SKM-1 (cell line): ENCODE data around the gene MARCHF11.

Experiments used
- DNase-seq: peaks from one replicate; lab custom pipeline; 2025; ENCODE audit not compliant: unreplicated experiment; lab: John Stamatoyannopoulos, UW

Gene MARCHF11

DNA sequence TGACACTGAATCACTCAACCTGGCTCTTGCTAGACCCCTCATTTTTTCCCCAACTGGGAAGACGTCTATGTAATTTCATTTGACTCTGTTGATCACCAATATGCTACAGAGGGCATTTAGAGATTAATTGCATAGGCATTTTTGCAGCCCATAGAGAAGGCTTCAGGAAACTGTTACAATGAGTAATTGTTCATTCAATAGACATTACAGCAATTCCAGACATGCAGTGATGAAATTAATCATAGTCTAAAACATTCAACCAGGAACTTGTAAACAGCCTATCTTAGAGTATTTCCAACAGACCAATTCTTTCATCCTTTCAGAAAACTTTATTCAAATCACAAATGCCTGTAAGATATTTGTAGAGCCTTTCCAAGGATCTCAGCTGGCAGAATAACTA is 122.3 kb downstream of the MARCHF11 start:
- DNase-seq, result no peak

DNA sequence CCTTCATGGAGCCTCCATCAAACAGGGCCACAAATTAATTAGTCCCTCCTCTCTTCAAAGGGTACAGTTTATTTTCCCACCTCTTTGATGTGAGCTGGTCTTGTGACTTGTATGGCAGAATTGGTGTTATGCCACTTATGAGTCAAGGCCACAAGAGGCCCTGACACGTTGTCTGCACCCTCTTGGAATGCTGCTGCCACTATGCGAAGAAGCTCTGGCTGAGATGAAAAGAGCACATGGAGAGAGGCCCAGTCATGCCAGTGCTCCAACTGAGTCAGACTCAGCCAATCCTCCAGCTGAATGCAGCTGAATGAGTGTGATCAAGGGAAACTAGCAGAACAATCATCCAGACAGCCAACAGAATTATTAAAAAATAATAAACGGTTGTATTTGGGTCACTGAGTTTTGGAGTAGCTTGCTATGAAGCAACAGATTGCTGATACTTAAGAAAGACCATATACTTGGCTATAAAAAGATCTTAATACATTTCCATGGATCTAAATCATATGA is 128.3 kb downstream of the MARCHF11 start:
- DNase-seq, result no peak

GRCh38 chr5:16050414-16050813 is 129.2 kb downstream of the MARCHF11 start:
- DNase-seq, result no peak

DNA sequence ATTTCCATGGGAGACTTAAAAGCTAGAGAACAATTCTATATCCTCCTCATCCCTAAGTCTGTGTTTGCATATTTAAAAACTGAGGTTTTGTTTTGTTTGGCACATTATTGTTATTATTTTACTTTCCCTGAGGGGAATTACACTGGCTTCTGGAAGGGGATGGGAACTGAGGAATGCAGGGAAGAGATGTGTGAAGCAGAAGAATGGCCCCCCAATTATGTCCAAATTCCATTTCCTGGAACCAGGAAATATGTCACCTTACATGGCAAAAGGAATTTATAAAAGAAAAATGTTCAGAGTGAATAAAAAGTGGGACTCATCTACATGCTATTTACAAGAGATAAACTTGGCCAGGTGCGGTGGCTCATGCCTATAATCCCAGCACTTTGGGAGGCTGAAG is 129.8 kb downstream of the MARCHF11 start:
- DNase-seq, result no peak

DNA sequence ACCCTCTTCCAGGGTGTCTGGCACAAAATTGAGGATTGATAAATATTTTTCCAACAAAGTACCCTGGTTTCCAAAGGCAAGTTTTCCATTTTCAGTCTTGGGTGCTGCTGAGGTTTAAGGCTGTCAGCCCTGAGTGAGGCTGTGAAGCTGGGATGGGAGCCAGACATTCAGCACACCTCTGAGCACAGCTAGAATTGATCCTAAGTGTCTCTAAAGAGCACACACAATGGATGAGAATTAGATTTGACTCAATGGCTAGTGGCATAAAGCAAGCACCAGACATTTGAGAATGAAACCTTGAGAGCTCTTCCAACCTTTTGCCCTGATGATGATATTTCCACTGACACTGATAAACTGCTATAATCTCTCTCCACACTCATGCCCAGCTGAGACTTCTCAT is 131.5 kb downstream of the MARCHF11 start:
- DNase-seq, result no peak

GRCh38 chr5:16043349-16043965 is 136.1 kb downstream of the MARCHF11 start:
- no peak for DNase-seq

GRCh38 chr5:16037121-16037845 is 142.3 kb downstream of the MARCHF11 start:
- no peak for DNase-seq

DNA sequence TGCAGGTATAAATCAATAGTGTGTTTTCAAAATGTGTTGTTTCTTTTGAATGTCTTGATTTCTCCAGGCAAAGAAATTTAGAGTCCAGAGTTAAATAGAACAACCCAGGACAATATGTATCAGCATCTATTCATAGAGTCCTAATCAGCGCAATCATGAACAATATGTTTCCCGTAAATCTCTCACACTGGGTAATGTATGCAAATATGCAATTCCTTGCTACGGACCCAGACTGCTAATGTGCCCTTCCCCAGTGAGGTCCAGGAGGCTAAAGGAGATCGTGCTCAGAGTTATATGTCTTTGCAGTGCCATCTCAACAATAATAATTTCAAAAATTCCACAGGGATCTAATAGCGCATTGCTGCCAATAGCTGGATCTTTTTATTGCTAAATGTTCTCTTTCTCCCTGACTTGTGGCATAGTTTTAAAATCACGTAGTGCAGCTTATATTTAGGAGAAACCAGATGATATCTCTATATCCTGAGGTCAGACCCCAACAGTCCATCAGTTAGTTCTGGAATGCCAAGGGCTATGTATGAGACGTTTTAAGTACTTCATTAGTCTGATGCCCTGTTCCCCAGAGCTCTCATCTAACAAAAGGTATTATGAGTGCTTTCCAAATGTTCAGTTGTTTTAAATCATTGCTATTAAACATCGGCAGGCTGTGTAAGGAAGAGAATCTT is 145.1 kb downstream of the MARCHF11 start:
- DNase-seq, result no peak

- no peak for DNase-seq
Observed at GRCh38 chr5:16033187-16033925, 146.2 kb downstream of the MARCHF11 start.

- DNase-seq, result no peak
Observed at GRCh38 chr5:16028708-16029107, 150.9 kb downstream of the MARCHF11 start.

DNA sequence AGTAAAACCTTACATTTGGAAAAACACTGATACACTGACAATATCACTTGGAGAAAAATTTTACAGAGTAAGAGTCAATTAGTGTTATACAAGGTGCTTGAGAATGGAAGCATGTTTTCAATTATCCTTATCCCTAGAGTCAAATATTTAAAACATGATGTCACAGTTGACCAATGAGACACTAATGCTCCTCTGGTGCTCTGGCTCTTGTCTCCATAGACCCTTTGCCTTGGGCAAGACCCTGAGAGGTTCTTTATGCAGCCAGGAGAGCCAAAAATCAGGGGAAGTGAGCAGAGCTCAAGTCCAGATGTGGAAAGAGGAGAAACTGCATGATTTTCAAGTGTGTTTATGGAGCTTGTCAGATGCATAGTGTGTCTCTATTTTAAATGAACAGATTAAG is 153.9 kb downstream of the MARCHF11 start:
- no peak for DNase-seq

DNA sequence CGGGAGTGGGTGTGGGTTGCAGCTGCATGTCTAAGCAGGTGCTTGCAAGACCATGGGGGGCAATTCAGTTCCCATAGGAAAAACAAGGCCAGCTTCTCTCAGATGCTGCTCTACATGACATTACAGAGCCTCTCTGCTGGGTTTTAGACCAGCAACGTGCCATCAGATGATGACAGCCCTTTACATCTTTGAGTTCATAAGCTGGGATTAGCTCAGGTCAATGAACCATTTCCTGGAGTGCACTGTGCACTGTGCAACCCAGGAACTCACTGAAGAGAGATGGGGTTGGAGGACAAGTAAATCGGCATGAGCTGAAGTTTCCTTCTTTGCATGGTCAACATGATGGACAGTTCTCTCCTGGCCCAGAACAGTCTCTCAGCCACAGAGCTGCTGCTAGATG is 160.6 kb downstream of the MARCHF11 start:
- DNase-seq, result no peak

GRCh38 chr5:16017720-16018119 is 161.9 kb downstream of the MARCHF11 start:
- DNase-seq, result no peak
